GM18499 (cell line): ENCODE results near the gene DNAJB12.
"Not testable (repeated sequence)": the region's sequence is repeated elsewhere in the genome, so short reads cannot be mapped to it uniquely, and the experiment has no call there.

Experiments
- ATAC-seq: cut with Tn5 transposase; IDR thresholded peaks from one replicate; pipeline ENCODE4 v1.9.1; 2021; ENCODE audit warnings: moderate number of reproducible peaks; ENCODE audit not compliant: insufficient read depth, unreplicated experiment

Gene DNAJB12

GRCh38 chr10:72354356-72355213 is at the start of gene DNAJB12:
Gene DNAJB12, minus strand, starts transcription at chr10:72354919. Its CDS starts 22 bp downstream, at chr10:72354897.
- ATAC-seq, result no peak

GRCh38 chr10:72395581-72395980 is 40.9 kb upstream of the DNAJB12 start:
- ATAC-seq, result not testable (repeated sequence)

- no peak for ATAC-seq
Measured at GRCh38 chr10:72392571-72392970, 37.9 kb upstream of the DNAJB12 start.

GRCh38 chr10:72390764-72391163 is 36.0 kb upstream of the DNAJB12 start:
- ATAC-seq, result no peak

- ATAC-seq, result no peak
Measured at GRCh38 chr10:72389716-72390115, 35.0 kb upstream of the DNAJB12 start.

- ATAC-seq, result no peak
Measured at GRCh38 chr10:72389014-72389413, 34.3 kb upstream of the DNAJB12 start.

- ATAC-seq, result no peak
Measured at GRCh38 chr10:72388062-72388461, 33.3 kb upstream of the DNAJB12 start.

GRCh38 chr10:72386916-72387586 is 32.3 kb upstream of the DNAJB12 start:
- ATAC-seq, result no peak

GRCh38 chr10:72385724-72386123 is 31.0 kb upstream of the DNAJB12 start:
- no peak for ATAC-seq

GRCh38 chr10:72384982-72385381 is 30.3 kb upstream of the DNAJB12 start:
- ATAC-seq, result not testable (repeated sequence)

- no peak for ATAC-seq
Measured at GRCh38 chr10:72379776-72380175, 25.1 kb upstream of the DNAJB12 start.

GRCh38 chr10:72379062-72379461 is 24.3 kb upstream of the DNAJB12 start:
- no peak for ATAC-seq

GRCh38 chr10:72375585-72375984 is 20.9 kb upstream of the DNAJB12 start:
- ATAC-seq, result no peak

GRCh38 chr10:72375173-72375572 is 20.5 kb upstream of the DNAJB12 start:
- no peak for ATAC-seq

GRCh38 chr10:72370201-72370722 is 15.5 kb upstream of the DNAJB12 start:
- no peak for ATAC-seq

GRCh38 chr10:72367301-72367960 is 12.7 kb upstream of the DNAJB12 start:
- ATAC-seq, result no peak

- ATAC-seq, result no peak
Measured at GRCh38 chr10:72365106-72365895, 10.6 kb upstream of the DNAJB12 start.

- ATAC-seq, result peak; percentile 61
Measured at GRCh38 chr10:72364239-72364777, 9.6 kb upstream of the DNAJB12 start.

GRCh38 chr10:72356987-72357386 is 2.3 kb upstream of the DNAJB12 start:
- no peak for ATAC-seq

GRCh38 chr10:72356115-72356514 is 1.4 kb upstream of the DNAJB12 start:
- no peak for ATAC-seq
